CD1c-positive myeloid dendritic cell (primary cell): ENCODE results near the gene AP2A1.
A peak's percentile ranks its signal among the peaks of the same experiment; 100 is the strongest.
"Not testable (repeated sequence)": the region's sequence is repeated elsewhere in the genome, so short reads cannot be mapped to it uniquely, and the experiment has no call there.

ENCODE experiments used
- DNase-seq: peaks from one replicate; pipeline ENCODE4 v3.0.0-alpha.2; 2016; ENCODE audit errors: extremely low spot score

The AP2A1 gene

GRCh38 chr19:49766930-49767299 is at the start of gene AP2A1:
TSS of gene AP2A1 (plus strand) at chr19:49767001. CDS start at chr19:49767134, 133 bp downstream.
- DNase-seq, result no peak

- no peak for DNase-seq
These were observed 48.3 kb upstream of the AP2A1 start for GRCh38 chr19:49718511-49718910.

GRCh38 chr19:49718991-49719390 is 47.8 kb upstream of the AP2A1 start:
- no peak for DNase-seq

GRCh38 chr19:49719420-49719819 is 47.4 kb upstream of the AP2A1 start:
- not testable (repeated sequence) for DNase-seq

- no peak for DNase-seq
These were observed 39.4 kb upstream of the AP2A1 start for GRCh38 chr19:49727217-49728030.

GRCh38 chr19:49730166-49730565 is 36.6 kb upstream of the AP2A1 start:
- no peak for DNase-seq

GRCh38 chr19:49738268-49738667 is 28.5 kb upstream of the AP2A1 start:
- DNase-seq, result no peak

GRCh38 chr19:49739098-49739497 is 27.7 kb upstream of the AP2A1 start:
- no peak for DNase-seq

- DNase-seq, result no peak
These were observed 26.9 kb upstream of the AP2A1 start for GRCh38 chr19:49739933-49740332.

- DNase-seq, result peak; percentile 6
These were observed 25.5 kb upstream of the AP2A1 start for GRCh38 chr19:49741210-49741844.

- no peak for DNase-seq
These were observed 21.8 kb upstream of the AP2A1 start for GRCh38 chr19:49744946-49745381.

GRCh38 chr19:49746206-49746958 is 20.4 kb upstream of the AP2A1 start:
- DNase-seq, result peak; percentile 82

GRCh38 chr19:49749055-49749716 is 17.6 kb upstream of the AP2A1 start:
- DNase-seq, result peak; percentile 10

- DNase-seq, result no peak
These were observed 17.0 kb upstream of the AP2A1 start for GRCh38 chr19:49749771-49750170.

- no peak for DNase-seq
These were observed 14.1 kb upstream of the AP2A1 start for GRCh38 chr19:49752701-49753100.

GRCh38 chr19:49755956-49756355 is 10.8 kb upstream of the AP2A1 start:
- DNase-seq, result no peak

- DNase-seq, result no peak
These were observed 8.5 kb upstream of the AP2A1 start for GRCh38 chr19:49758292-49758691.

- no peak for DNase-seq
These were observed 5.6 kb upstream of the AP2A1 start for GRCh38 chr19:49761249-49761624.

GRCh38 chr19:49761625-49762311 is 5.0 kb upstream of the AP2A1 start:
- DNase-seq, result no peak

GRCh38 chr19:49763230-49763629 is 3.6 kb upstream of the AP2A1 start, which contains the start of gene TSKS:
TSS of gene TSKS (minus strand) at chr19:49763306. CDS start at chr19:49763247, 59 bp downstream.
- DNase-seq, result peak; percentile 15

GRCh38 chr19:49764341-49764740 is 2.5 kb upstream of the AP2A1 start:
- no peak for DNase-seq
